Brain microvascular endothelial cell (primary cell): ENCODE measurements around the gene TNFRSF25.

ENCODE experiments used
- DNase-seq: peaks from one replicate; pipeline ENCODE4 v3.0.0-alpha.2; 2020
- H3K27ac ChIP-seq: fragments of 250-450 bp; sonication (Bioruptor Pico); 2 replicates; pipeline ENCODE4 v1.5.1; 2020; ENCODE audit warnings: mild to moderate bottlenecking, moderate library complexity
- H3K27me3 ChIP-seq: fragments of 250-450 bp; sonication (Bioruptor Pico); replicated peaks from 2 replicates; pipeline ENCODE4 v1.5.1; 2020; ENCODE audit warnings: mild to moderate bottlenecking
- H3K36me3 ChIP-seq: fragments of 250-450 bp; sonication (Bioruptor Pico); replicated peaks from 2 replicates; pipeline ENCODE4 v1.5.1; 2020; ENCODE audit warnings: mild to moderate bottlenecking
- H3K4me3 ChIP-seq: 2 replicates; pipeline ENCODE4 v1.5.1; 2011; ENCODE audit warnings: low read depth, mild to moderate bottlenecking, control low read depth, low read length, moderate library complexity
- in situ Hi-C: cut with HindIII; loops from 2 replicates; pipeline ENCODE4 v1.10.0; 2017; ENCODE audit warnings: low sequenced_read_pairs, low pct_ligation_motif_present
- TF ChIP-seq, protein P1 (sequence below): IDR thresholded peaks from 2 replicates; pipeline ENCODE4 v1.5.1; 2011; ENCODE audit warnings: low read depth, mild to moderate bottlenecking, moderate library complexity, low read length, control low read depth, inconsistent platforms; ENCODE audit errors: missing control alignments

The TNFRSF25 gene

DNA sequence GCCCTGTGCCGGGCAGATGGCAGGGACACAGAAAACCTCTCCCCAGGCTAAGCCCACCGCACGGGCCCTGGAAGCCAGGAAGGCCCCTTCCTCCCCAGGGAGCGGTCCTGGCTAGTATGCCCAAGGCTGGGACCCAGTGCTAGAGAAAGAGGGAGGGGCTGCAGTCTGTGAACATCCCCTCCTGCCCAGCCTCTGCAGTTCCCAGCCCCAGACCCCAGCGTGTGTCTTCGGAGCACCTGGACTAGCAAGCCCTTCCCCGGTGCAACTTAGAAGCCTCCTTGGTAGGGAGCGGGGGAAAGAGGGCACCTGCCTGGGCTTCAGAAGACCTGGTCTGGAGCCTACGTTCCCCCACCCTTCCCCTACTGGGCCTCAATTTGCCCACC is 23.4 kb upstream of the TNFRSF25 start:
- in situ Hi-C loops: no loop called here
- Histone ChIP-seq H3K4me3 (no peak overlapping the region), H3K36me3 (no peaks in the 10 kb centered on the region), H3K27ac (no peak overlapping the region), H3K27me3 (no peaks in the 10 kb centered on the region)
- DNase-seq: no peak
- TF ChIP-seq, protein P1, sequence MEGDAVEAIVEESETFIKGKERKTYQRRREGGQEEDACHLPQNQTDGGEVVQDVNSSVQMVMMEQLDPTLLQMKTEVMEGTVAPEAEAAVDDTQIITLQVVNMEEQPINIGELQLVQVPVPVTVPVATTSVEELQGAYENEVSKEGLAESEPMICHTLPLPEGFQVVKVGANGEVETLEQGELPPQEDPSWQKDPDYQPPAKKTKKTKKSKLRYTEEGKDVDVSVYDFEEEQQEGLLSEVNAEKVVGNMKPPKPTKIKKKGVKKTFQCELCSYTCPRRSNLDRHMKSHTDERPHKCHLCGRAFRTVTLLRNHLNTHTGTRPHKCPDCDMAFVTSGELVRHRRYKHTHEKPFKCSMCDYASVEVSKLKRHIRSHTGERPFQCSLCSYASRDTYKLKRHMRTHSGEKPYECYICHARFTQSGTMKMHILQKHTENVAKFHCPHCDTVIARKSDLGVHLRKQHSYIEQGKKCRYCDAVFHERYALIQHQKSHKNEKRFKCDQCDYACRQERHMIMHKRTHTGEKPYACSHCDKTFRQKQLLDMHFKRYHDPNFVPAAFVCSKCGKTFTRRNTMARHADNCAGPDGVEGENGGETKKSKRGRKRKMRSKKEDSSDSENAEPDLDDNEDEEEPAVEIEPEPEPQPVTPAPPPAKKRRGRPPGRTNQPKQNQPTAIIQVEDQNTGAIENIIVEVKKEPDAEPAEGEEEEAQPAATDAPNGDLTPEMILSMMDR: no peak

DNA sequence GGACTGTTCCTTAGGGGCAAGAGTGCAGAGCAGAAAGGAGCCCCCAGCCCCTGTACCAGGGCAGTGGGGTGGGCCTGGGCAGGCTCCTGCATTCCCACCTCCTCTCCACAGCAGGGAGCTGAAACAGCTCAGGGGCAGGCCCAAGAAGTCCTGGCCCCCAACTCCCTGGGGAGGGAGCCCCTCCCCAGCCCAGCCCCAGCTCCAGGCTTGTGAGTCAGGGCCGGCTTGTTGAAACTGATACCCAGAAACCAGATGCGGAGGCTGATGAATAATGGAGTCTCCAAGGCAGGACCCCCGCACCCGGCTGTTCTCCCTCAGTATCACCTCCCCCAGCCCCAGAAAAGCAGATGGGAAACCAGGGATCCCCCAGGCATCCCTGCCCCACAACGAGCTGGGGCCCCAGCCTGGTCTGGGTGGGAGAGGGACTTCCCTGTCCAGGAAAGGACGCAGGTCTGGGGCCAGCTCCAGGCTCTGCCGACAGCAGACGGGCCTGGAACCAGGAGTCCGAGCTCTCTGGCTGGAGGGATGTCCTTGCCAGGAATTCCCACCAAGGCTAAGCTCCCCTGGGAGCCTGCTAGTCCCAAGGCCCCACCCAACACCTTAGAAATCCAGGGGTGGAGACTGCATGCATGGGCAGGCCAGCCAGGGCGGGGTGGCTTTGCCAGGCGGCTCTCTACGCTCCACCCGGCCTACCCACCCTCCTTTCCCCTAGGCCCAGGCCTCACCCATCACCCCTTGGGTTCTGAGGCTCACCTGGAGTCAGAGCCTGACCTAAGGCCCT is 22.8 kb upstream of the TNFRSF25 start:
- in situ Hi-C loops: no loop called here
- Histone ChIP-seq H3K27me3 (no peaks in the 10 kb centered on the region), H3K27ac (no peak overlapping the region), H3K4me3 (no peak overlapping the region), H3K36me3 (no peaks in the 10 kb centered on the region)
- no peak for DNase-seq
- TF ChIP-seq, protein P1: no peak

DNA sequence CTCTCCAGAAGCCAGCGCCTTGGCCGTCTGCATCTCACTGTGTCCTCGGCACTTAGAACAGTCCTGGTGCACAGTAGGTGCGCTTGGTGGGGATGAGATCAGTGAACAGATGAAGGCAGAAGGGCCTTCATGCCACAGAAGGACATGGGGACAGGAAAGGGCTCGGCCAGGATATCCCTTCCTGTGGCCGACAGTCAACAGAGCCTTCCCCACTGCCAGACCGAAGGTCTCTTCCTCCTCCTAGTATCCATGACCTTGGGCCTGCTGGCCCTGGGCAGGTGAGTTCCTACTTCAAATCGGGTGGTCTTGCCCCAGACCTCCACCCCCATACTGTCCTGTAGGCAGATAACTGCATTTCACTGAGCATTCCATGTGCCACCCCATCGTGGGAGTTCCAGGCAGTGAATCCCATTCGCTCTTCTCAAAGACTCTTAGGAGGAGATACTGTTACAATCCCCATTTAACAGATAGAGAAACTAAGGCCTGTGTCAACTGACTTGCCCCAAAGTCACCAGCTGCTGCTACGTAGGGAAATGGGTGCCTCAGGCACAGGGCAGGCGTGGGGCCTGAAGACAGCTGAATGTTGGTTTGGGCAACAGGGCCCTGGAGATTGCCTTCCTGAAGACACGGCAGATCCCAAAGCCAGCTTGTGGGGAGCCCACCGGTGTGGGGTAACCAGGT is 22.0 kb upstream of the TNFRSF25 start:
- no peak overlapping the region for H3K4me3 ChIP-seq
- TF ChIP-seq, protein P1: no peak
- in situ Hi-C loops: no loop called here
- no peaks in the 10 kb centered on the region for H3K36me3 ChIP-seq
- no peaks in the 10 kb centered on the region for H3K27me3 ChIP-seq
- DNase-seq: no peak
- H3K27ac ChIP-seq: no peak overlapping the region

DNA sequence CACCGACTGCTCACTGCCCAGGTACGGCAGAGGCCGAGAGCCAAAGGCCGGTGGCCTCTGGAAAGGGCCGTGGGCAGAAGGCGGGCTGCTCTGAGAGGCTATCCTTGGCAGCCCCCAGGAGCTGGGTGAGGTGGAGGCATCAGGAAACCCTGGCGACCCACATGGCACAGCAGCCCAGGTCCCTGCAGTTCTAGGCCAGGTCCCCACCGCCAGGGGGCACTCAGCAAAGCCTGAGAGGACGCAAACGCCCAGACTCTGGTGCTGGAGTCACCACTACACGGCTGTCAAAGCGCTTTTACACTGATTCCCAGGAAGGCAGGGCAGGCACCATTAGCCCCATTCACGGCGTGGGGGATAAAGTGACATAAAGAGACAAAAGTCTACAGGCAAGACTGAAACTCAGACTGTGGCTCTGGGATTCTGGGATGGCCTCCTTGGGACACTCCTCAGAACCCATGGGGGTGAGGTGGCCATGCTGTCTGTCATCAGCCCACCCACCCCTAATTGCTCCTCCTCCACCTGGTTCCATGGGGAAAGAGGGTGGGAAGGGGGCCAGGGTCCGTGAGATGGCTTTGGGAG is 20.5 kb upstream of the TNFRSF25 start:
- peak overlapping the region; percentile 64 for H3K4me3 ChIP-seq
- H3K36me3 ChIP-seq: no peaks in the 10 kb centered on the region
- H3K27ac ChIP-seq: no peak overlapping the region
- no peaks in the 10 kb centered on the region for H3K27me3 ChIP-seq
- in situ Hi-C loops: no loop called here
- TF ChIP-seq, protein P1: peak; percentile 99
- peak; percentile 81 for DNase-seq

DNA sequence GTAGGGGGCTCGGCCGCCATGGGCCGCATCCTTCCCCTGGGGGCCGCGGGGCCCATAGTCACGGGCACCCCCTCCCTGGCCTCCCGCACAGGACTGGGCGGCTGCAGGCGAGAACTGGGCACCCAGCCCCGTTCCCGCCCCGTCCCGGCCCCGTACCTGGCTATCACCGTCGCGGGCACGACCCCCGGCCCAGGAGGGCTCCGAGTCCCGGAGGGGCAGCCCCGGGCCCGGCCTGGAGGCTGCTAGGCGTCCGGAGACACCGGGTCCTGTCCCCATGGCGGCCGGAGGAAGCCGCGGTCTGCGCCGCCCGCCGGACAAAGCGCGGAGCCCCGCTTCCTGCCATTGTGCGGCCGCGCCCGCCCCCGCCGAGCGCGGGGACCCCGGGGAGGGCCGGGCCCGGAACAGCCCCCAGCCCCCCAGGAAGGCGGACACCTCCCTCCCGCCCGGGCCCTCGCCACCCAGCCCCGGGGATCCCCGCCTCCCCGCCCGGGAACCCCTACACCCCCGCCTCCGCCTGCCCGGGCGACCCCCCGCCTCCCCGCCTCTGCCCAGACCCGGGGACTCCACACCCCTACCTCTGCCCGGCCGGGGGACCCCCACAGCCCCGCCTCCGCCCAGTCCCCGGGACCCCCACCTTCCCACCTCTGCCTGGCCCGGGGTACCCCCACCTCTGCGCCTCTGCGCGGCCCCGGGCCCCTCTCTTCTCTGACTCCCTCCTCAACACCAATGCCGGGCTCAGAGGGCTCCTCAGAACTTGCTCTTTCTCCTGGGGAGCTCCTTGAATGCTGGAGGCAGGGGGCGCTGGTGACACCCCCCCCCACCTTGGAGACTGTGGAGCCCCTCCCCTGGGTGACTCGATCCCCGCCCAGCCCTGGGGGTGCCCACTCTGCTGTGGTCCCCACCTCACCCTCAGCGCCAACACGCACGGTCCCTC is 19.5 kb upstream of the TNFRSF25 start:
- Histone ChIP-seq H3K27ac (no peak overlapping the region), H3K4me3 (peak overlapping the region; percentile 64), H3K36me3 (no peaks in the 10 kb centered on the region), H3K27me3 (no peaks in the 10 kb centered on the region)
- DNase-seq: no peak
- in situ Hi-C loops: no loop called here
- TF ChIP-seq, protein P1: peak; percentile 42
